Stomach smooth muscle (tissue), 2 donors: Measurements from ENCODE around the gene AP1G2.
"Not testable (repeated sequence)": the region's sequence is repeated elsewhere in the genome, so short reads cannot be mapped to it uniquely, and the experiment has no call there.

ENCODE experiments used
- H3K27ac ChIP-seq: one replicate; pipeline ENCODE4 v1.7.0; 2013; ENCODE audit warnings: mild to moderate bottlenecking, low read length, inconsistent platforms
- H3K27me3 ChIP-seq, 2 donors: one replicate each; pipeline ENCODE4 v1.7.0; 2013; ENCODE audit warnings: low read length in 2 of 2; ENCODE audit not compliant: insufficient read depth in 2 of 2, control insufficient read depth in 1 of 2
- H3K36me3 ChIP-seq, 2 donors: one replicate each; pipeline ENCODE4 v1.7.0; 2013; ENCODE audit warnings: low read length in 2 of 2; ENCODE audit not compliant: control insufficient read depth in 2 of 2, insufficient read depth in 2 of 2
- H3K4me1 ChIP-seq: one replicate; pipeline ENCODE4 v1.7.0; 2013; ENCODE audit warnings: low read length; ENCODE audit not compliant: control insufficient read depth, insufficient read depth
- H3K4me3 ChIP-seq, 2 donors: one replicate each; pipeline ENCODE4 v1.7.0; 2013; ENCODE audit warnings: low read length in 2 of 2
- H3K9ac ChIP-seq, 2 donors: one replicate each; pipeline ENCODE4 v1.7.0; 2013; ENCODE audit warnings: low read length in 2 of 2, mild to moderate bottlenecking in 1 of 2
- H3K9me3 ChIP-seq, 2 donors: one replicate each; pipeline ENCODE4 v1.7.0; 2013; ENCODE audit warnings: low read length in 2 of 2; ENCODE audit not compliant: control insufficient read depth in 2 of 2
- donor health status: healthy.
- donor health status: Pancreatic carcinoma.

Gene AP1G2

GRCh38 chr14:23590198-23590597, 22.6 kb upstream of the AP1G2 start:
- Histone ChIP-seq H3K27ac (no peak overlapping the region), H3K36me3 (no peaks in the 10 kb centered on the region), H3K4me3 (no peak overlapping the region), H3K9me3 (no peaks in the 10 kb centered on the region), H3K4me1 (peaks cover 3% of the 10 kb centered on the region), H3K9ac (no peak overlapping the region), H3K27me3 (peaks cover 0 to 3% of the 10 kb centered on the region in 2 donors)

- Histone ChIP-seq H3K9ac (no peak overlapping the region), H3K27me3 (peaks cover 0 to 3% of the 10 kb centered on the region in 2 donors), H3K4me3 (no peak overlapping the region), H3K27ac (no peak overlapping the region), H3K36me3 (no peaks in the 10 kb centered on the region), H3K9me3 (no peaks in the 10 kb centered on the region), H3K4me1 (peaks cover 3% of the 10 kb centered on the region)
These were observed 22.0 kb upstream of the AP1G2 start for GRCh38 chr14:23589606-23590005.

- Histone ChIP-seq H3K27me3 (peaks cover 0 to 3% of the 10 kb centered on the region in 2 donors), H3K4me3 (no peak overlapping the region), H3K4me1 (peaks cover 3% of the 10 kb centered on the region), H3K27ac (no peak overlapping the region), H3K9me3 (no peaks in the 10 kb centered on the region), H3K36me3 (no peaks in the 10 kb centered on the region), H3K9ac (no peak overlapping the region)
These were observed 21.4 kb upstream of the AP1G2 start for GRCh38 chr14:23588884-23589598.

GRCh38 chr14:23584527-23585203, 17.1 kb upstream of the AP1G2 start:
- not testable (repeated sequence) for H3K4me1 ChIP-seq, H3K9ac ChIP-seq, H3K36me3 ChIP-seq, H3K27ac ChIP-seq, H3K9me3 ChIP-seq, H3K4me3 ChIP-seq, H3K27me3 ChIP-seq

GRCh38 chr14:23583761-23584526, 16.4 kb upstream of the AP1G2 start:
- H3K4me3 ChIP-seq, H3K36me3 ChIP-seq, H3K9ac ChIP-seq, H3K9me3 ChIP-seq, H3K27ac ChIP-seq, H3K4me1 ChIP-seq: not testable (repeated sequence)
- H3K27me3 ChIP-seq = peaks cover 11 to 12% of the 10 kb centered on the region in 2 donors

GRCh38 chr14:23582906-23583760, 15.5 kb upstream of the AP1G2 start:
- Histone ChIP-seq H3K9ac (no peak overlapping the region), H3K4me3 (no peak overlapping the region), H3K36me3 (no peaks in the 10 kb centered on the region), H3K27ac (no peak overlapping the region), H3K9me3 (no peaks in the 10 kb centered on the region), H3K27me3 (peaks cover 11 to 12% of the 10 kb centered on the region in 2 donors), H3K4me1 (no peaks in the 10 kb centered on the region)

- H3K36me3 ChIP-seq = no peaks in the 10 kb centered on the region
- H3K4me1 ChIP-seq = peaks cover 10% of the 10 kb centered on the region
- no peak overlapping the region for H3K4me3 ChIP-seq
- H3K9me3 ChIP-seq = no peaks in the 10 kb centered on the region
- no peak overlapping the region for H3K9ac ChIP-seq
- no peak overlapping the region for H3K27ac ChIP-seq
- peaks cover 20 to 31% of the 10 kb centered on the region in 2 donors for H3K27me3 ChIP-seq
These were observed 13.3 kb upstream of the AP1G2 start for GRCh38 chr14:23580948-23581281.

- peaks cover 10% of the 10 kb centered on the region for H3K4me1 ChIP-seq
- no peaks in the 10 kb centered on the region for H3K9me3 ChIP-seq
- no peak overlapping the region for H3K4me3 ChIP-seq
- H3K27me3 ChIP-seq = peaks cover 25 to 37% of the 10 kb centered on the region in 2 donors
- no peak overlapping the region for H3K9ac ChIP-seq
- H3K27ac ChIP-seq = no peak overlapping the region
- H3K36me3 ChIP-seq = no peaks in the 10 kb centered on the region
These were observed 12.7 kb upstream of the AP1G2 start for GRCh38 chr14:23580152-23580926.

- no peaks in the 10 kb centered on the region for H3K36me3 ChIP-seq
- no peak overlapping the region for H3K4me3 ChIP-seq
- no peak overlapping the region for H3K27ac ChIP-seq
- H3K9me3 ChIP-seq = no peaks in the 10 kb centered on the region
- H3K27me3 ChIP-seq = peaks cover 31 to 43% of the 10 kb centered on the region in 2 donors
- H3K9ac ChIP-seq = no peak overlapping the region
- H3K4me1 ChIP-seq = peaks cover 10% of the 10 kb centered on the region
These were observed 12.1 kb upstream of the AP1G2 start for GRCh38 chr14:23579739-23580138.

GRCh38 chr14:23579311-23579630, 11.7 kb upstream of the AP1G2 start:
- Histone ChIP-seq H3K9me3 (no peaks in the 10 kb centered on the region), H3K36me3 (no peaks in the 10 kb centered on the region), H3K4me3 (no peak overlapping the region), H3K4me1 (peaks cover 10% of the 10 kb centered on the region), H3K9ac (no peak overlapping the region), H3K27me3 (peaks cover 33 to 44% of the 10 kb centered on the region in 2 donors), H3K27ac (no peak overlapping the region)
